CD4-positive, alpha-beta T cell treated with Interleukin-4 for 1 hour (primary cell): ENCODE results near the gene TNKS1BP1.
"Not testable (repeated sequence)": the region's sequence is repeated elsewhere in the genome, so short reads cannot be mapped to it uniquely, and the experiment has no call there.

ENCODE experiments used
- DNase-seq, 2 donors: peaks; one replicate each; pipeline ENCODE4 v3.0.0-alpha.2; 2020 to 2022

The TNKS1BP1 gene

DNA sequence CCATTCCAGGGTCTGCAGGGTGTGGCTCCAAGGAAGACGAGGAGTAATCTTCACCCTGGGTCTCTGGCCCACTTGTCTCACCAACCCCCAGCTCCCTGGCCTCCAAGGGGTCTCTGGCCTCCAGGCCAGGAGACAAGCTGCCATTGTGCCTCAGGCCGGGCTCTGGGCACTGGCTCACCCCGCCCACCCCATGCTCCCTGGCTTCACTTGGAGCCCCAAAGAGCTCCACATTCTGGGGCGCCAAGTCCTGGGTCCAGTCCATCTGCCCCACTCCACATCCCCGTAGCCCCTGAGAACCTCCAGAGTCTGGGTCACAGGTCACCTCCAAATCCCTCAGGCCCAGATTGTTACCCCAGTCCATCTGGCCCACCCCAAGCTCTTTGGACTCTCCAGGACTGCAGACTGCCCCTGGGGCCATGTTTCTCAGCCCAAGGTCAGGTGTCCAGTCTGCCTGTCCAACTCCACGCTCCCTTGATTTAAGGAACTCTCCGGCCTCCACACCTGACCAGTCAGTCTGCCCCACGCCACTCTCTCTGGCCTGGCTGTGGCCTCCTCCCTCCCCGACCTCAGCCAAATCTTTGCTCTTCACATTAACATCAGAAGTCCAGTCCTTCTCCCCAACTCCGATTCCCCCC lies 16.2 kb downstream of the TNKS1BP1 start:
- no peak for DNase-seq

DNA sequence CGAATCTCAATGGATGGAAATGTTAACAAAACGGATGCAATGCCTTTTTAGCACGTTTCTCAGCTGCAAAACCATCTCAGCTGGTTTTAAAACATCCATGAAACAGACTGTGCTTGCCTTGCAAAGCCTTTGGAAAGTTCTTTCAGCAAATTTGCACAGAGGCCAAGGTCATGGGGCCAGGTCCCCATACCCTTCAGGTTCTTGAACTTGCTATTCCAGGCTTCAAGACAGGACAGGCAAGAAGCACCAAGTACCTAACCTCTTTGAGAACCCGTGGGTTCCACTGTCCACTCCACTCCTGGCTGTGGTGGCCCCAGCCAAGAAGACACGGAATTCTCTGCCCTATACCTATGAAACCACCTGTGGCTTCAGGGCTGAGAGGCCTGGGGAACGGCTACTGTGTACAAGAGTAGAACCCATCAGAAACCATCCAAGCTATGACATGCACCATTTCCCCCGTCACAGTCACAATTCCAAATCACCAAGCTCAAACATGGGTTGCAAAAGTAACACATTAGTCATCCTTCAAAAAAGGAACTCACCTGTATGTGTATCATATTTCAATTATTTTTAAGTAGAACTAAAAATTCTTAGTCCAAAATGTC lies 17.0 kb downstream of the TNKS1BP1 start:
- DNase-seq, result no peak

DNA sequence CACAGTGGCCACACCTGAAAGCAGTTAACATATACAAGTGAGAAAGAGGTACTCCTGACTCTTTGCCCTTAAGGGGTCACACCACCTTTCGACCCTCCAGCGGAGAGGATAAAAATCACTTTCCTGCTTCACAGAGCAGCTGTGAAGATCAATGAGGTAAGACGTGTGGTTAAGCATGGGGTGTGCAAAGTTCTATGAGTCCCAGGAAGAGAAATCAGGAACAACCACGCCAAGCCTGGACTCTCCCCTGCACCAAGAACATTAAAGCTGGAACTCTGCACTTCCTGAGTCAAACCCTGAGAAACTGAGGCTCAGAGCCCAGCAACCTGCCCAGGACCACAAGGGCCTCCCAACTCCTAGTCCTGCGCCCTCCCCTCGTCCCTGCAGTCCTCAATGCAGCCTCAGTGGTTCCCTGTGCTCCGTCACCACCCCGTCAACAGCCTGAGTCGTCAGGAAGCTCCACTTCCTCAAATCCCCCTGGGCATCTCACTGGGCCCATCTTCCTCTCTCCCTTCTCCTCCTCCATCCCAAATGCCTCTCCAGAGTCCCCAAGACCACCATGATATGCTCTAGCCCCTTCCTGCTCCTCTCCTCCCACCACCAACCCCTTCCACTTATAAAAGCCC lies 17.7 kb downstream of the TNKS1BP1 start:
- no peak for DNase-seq

DNA sequence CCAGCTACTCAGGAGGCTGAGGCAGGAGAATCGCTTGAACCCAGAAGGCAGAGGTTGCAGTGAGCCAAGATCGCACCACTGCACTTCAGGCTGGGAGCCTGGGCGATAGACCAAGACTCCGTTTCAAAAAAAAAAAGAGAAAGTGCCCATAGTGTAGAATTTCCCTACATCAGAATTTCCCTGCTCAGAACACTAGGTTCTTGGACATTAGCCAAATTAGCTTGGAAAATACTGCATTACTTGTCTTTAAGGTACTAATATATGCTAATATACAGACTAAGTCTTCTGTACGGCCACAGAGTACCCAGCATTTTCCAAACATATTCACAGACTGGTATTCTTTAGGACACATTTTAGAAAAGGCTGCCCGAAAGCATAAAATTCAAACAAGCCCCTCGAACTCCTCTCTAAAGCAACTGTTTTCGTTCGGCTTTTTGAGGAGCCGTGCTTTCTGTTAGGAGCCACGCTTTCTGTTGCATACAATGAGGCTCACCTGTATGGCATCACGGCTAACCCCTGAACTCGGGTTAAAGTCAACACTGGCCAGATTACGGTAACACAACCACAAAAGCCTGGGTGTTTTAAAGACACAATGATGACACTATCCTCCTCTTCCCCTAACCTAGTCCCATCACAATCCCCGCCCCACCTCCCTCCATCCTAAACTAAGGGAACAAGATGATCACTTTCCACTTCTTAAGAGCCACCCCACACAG lies 18.4 kb downstream of the TNKS1BP1 start:
- DNase-seq, result no peak

DNA sequence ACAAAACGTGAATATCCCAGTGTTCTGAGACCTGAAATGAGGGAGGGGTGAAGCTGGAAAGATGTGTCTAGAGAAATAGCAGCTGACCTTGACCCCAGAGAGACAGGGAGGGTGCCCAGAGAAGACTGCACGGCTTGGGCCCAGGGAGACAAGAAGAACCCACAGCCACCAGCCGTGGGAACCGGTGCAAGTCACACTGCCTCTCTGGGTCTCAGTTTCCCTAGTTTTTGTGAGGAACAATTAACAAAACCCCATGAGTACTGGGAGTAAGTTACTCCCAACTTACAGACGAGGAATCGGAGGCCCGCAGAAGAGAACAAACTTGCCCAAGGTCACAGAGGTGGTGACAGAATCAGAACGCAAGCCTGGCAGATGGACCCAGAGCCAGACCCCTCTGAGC lies 19.2 kb downstream of the TNKS1BP1 start:
- DNase-seq, result no peak

DNA sequence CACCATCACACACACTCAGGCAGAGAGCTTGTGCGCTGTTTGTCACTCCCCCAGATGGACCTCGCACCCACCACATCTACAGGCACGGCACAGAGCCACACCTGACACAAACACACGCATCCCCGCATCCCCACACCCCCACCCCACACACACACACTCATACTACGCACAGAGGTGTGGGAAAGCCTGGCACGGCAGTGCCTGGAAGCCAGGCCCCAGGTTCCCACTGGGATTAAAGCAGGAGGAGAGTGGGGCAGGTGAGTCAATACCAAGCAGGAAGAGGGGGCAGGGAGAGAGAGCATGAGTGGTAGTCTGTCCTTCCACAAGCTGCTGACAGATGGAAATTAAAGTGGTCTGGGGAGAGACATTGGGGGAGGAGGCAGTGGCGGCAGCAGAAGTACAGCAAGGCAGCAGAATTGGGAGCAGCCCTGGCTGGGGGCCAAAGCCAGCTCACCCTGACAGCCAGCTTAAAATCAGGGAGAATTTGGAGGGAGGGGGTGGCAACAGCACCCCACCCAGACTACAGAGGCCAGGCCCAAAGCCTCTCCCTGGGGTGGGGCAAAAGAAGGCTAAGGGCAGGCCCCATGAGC lies 20.7 kb downstream of the TNKS1BP1 start:
- DNase-seq, result no peak

DNA sequence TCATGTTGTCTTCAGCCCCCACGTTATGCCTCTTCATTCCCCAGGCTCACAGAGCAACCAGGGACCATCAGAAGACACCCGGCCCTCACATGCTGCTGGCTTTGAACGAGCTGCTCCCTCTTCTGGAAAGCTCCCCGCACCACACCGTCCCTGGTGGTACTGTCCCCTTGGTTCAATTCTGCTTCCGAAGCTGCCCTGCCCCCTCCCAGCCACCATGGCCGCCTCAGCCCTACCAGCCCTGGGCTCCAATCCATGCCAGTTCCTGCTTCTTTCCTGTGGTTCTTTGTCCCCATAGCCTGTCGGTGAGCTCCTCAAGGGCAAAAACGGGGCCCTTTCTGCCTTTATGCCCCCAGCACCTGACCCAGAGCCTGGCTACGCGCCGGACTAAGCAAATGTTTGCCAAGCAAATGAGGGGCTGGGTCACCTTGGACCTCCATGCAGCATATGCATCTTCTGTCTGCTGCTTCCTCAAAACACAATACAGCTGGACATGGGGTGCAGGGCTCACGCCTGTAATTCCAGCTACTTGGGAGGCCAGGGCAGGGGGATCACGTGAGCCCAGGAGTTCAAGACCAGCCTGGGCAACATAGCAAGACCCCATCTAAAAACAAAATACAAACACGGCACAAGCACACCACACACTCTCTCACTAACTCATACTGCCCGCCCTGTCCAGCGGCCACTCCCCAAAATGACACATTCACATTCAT lies 21.3 kb downstream of the TNKS1BP1 start:
- no peak for DNase-seq

DNA sequence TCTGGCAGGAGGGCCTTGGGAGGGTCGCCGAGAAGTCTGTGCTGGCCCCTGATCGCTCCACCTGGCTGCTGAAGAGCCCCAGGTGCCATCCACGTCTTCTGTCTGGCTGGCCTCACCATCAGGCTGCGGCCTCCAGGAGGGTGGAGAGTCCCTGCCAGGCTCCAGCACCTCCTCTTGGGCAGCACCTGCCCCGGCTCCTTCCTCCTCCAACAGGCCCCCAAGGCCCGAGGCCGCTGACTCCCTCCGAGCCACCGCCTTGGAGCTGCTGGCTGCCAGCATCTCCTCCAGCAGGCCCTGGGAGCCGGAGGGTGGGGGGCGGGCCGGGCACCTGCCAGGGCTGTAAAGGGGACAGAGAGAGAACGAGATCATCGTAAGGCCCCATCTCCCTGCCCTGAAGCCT lies 22.3 kb downstream of the TNKS1BP1 start:
- no peak for DNase-seq

DNA sequence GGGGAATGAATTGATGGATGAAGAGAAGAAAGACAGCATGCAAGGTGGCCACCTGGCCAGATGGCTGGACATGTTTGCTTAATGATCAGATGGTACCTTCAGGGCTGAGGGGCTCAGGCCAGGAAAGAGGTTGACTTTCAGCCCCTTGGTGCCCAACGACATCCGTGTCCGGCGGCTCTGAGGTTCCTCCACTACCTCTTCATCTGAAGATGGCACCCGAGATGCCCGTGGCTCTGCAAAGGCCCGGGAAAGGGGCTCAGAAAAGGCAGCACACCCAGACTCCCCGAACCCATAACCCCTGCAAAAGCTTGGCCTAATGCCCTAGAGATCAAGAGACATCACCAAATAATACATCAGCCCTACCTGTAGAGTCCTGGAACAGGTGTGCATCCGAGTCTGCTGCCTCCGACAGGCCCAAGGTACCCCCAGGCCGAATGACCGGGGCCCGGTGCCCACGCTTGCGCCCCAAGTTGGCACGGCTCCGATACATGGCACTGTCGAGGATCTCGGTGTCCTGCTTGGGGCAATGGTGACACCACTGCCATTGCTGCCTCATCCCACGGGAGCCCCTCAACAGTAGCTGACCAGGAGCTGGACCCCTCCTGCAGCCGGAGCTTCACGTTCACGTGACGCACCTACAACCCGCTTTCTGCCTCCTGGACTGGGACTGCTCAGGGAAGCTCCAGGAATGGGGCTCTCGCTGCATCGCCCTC lies 22.9 kb downstream of the TNKS1BP1 start:
- no peak for DNase-seq

DNA sequence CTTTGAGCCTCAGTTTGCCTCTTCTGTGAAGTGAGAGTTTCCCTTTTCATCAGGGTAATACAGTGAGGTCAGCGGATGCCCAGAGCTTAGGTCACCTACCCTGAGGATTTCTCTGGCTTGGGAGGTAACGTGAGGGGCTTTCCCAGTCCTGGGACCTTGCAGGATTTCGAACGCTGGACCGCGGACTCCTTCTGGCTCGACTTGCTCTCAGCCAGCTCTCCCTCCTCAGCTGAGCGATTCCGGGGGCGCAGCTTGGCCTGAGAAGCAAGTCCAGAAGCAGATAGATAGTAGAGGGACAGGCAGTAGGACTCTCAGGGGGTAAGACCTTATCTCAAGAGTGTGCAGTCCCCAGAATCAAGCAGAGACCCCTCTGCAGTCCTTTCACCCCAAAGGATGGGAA lies 24.0 kb downstream of the TNKS1BP1 start:
- no peak for DNase-seq

DNA sequence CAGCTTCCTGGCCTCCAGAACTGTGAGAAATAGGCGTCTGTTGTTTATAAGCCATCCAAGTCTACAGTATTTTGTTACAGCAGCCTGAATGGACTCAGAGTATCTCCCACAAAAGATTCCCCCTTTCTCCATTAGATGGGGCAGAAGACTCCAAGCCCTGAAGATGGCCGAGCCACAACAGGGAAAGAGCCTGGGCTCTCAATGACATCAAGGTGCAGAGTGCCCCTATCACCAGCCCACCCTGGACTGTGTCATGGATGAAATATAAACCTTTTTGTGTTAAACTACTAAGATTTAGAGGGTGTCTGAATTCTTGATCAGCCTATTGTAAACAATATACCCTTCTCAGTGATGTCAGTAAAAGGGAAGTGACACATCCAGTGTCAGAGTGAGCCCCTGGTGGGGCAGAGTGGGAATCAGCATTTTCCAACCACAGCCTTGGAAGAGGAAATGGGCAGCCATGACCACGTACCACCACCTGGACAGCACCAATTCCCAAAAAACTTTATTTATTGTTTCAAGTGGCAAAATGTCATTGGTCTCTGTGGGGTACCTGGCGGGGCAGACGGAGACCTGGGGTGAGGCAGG lies 25.5 kb downstream of the TNKS1BP1 start:
- DNase-seq, result no peak

DNA sequence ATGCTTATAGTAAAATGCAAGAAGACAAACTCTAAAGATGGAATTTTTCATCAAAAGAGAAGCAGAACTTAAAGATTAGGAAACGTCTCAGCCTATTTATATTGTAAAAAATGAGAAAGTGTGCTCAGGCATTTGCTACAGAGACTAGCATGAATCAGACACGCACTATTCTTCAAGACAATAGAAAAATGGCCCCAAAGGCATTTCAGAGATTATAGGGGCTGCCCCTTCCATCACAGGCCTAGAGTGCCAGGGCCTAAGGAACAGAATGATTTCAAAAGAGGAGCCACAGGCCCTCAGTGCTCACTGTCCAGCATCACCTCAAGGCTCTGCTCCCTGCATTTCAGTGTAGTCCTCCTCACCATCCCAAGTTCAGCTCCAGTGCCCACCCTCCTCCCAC lies 27.5 kb downstream of the TNKS1BP1 start:
- DNase-seq, result no peak

DNA sequence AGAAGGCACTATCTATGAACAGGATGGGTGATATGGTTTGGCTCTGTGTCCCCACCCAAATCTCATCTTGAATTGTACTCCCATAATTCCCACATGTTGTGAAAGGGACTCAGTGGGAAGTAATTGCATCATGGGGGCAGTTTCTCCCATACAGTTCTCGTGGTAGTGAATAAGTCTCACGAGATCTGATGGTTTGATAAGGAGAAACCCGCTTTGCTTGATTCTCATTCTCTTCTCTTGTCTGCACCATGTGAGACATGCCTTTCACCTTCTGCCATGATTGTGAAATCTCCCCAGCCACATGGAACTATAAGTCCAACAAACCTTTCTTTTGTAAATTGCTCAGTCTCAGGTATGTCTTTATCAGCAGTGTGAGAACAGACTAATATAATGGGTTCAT lies 28.5 kb downstream of the TNKS1BP1 start:
- DNase-seq, result not testable (repeated sequence)

DNA sequence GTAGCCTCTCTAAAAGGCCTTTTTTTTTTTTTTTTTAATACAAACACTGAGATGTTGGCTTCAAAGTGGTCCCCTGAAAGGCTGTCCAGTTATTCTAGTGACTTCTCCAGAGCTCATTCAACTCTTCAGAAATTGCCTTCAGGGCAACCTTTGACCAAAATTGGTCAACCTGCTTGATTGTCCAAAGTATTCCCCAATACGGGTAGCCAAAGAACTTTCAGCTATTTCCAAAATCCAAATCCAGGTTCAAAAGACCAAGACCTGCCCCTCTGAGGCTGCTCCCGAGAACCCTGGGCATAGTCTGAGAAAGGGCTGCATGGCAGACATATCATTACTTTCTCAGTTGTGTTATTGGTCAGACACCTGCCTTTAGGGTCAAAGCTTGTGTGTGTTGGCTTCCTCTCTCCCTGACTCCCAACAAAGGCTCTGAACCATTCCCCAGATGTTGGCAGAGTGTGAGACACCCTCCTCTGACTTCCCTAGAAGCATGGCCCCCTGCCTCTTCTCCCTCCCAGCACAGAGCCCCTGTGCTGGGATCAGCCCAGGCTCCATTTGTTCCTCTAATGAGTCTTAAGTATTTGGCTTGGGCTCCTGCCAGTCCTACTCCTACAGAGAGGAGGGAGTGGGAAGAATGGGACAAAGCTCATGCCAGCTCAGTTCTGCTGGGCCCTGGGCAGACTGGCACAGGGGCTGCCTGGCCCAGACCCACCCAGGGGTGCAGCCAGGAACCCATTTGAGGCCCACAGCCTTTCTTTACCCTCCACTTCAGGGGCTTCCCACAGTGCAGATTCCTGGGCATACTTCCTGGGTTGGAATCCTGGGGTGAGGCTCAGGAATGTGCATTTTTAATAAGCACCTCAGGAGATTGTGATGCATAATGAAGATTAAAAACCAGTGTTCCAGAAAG lies 30.3 kb downstream of the TNKS1BP1 start:
- DNase-seq, result no peak

DNA sequence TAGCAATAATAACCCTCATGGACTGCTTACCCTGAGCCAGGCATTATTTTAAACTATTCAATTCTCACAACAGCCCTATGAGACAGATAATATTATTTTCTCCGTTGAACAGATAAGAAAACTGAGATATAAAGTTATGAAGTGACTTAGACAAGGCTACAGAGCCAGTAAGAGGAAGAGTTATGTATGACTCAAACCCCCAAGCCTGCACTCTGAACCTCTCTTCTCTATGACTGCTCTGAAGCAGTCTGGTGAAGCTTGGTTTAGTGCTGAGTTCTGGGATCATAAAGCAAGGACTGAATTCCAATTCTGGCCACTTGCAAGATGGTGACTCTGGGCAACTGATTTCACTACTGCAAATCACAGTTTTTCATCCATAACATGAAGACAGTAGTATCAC lies 34.5 kb downstream of the TNKS1BP1 start:
- no peak for DNase-seq

DNA sequence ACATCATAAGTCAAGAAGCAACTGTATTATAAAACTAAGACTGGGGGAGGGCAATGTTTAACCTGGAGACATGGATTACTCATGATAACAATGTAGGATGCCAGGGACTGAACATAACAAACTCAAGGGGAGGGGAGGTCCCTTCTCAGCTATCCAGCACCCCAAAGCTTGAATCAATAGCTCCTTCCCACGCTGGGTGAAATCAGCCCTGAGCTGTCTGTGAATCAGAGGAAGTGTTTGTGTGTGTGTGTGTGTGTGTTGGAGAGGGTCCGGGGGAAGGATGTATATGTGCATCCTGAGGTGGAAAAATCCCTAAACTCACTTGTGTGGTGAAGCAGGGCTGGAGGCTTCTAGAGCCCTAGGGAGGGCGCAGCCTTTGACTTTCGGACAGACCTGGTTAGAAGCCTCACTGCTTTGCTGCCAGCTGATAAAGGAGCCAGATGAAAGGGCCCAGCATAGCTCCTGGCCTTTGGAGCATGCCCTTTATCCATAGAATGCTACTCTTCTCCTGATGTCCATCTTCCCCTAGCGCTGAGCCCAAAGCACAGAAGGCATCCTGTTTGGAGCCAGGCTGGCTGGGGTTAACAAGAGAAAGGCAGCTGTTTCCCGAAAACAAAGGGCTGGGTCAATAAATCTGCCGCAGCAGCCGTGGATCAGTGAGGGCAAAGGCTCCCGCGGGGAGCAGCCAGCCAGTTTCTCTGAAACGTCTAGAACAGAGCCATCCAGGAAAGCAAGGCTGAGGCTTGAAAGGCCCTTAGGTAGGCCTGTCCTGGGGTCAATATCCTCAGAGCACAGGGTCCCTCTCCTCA lies 35.8 kb downstream of the TNKS1BP1 start:
- DNase-seq, result no peak

DNA sequence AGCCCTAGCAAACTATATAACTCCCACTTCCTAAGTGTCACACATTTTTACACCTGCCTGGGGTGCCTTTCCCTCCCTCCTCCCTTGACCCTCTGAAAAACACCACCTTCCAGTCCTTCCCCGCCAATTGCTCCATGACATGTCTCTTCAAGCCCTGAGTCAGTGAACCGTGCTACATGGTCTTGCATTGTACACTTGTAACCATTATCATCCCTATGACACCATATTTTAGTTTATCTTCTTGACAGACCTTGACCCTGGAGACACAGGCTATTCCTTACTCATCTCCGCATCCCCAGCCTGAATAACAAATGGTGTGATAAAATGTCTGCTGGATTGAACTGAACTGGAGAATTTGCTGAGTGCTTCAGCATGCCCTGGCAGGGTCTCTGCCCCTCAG lies 36.9 kb downstream of the TNKS1BP1 start:
- no peak for DNase-seq

DNA sequence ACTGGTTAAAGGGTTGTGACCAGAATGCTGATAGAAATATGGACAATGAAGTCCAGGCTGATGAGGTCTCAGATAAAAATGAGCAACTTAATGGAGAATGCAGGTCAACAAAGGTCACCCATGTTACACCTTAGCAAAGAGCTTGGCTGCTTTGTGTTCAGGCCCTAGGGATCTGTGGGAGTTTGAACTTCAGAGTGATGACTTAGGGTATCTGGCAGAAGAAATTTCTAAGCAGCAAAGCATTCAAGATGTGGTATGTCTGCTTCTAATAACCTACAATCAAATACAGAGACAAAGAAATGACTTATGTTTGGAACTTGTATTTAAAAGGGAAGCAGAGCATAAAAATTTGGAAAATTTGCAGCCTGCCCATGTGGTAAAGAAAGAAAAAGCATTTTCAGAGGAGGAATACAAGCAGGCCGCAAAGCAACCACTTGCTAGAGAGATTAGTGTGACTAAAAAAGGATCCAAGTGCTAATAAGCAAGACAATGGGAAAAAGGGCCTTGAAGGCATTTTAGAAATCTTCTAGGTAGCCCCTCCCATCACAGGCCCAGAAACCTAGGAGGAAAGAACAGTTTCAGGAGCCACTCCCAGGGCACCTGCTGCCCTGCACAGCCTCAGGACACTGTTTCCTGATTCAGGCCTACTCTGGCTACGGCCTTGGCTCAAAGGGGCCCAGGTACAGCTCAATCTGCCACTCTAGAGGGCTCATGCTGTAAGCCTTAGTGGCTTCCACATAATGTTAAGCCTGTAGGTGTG lies 41.3 kb downstream of the TNKS1BP1 start:
- no peak for DNase-seq

DNA sequence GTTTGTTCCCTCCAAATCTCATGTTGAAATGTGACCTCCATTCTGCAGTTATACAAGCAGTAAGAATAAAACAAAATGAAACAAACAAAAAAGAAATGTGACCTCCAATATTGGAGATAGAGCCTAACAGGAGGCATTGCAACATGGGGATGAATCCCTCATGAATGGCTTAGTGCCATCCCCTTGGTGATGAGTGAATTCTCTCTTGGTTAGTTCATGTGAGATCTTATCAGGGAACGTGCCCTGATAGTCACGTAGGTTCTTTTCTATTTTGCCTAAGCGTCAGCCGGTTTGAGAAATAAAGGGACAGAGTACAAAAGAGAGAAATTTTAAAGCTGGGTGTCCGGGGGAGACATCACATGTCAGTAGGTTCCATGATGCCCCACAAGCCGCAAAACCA lies 43.2 kb downstream of the TNKS1BP1 start:
- not testable (repeated sequence) for DNase-seq
